HG02852 (cell line): ENCODE data around the gene ZMIZ1.
A peak's percentile ranks its signal among the peaks of the same experiment; 100 is the strongest.

ENCODE experiments used
- ATAC-seq: cut with Tn5 transposase; IDR thresholded peaks from one replicate; pipeline ENCODE4 v1.9.1; 2021; ENCODE audit warnings: mild to moderate bottlenecking, moderate library complexity; ENCODE audit not compliant: unreplicated experiment

Gene ZMIZ1

GRCh38 chr10:79148452-79149344 lies 79.9 kb downstream of the ZMIZ1 start:
- ATAC-seq, result no peak

- no peak for ATAC-seq
Observed at GRCh38 chr10:79149345-79149661, 80.5 kb downstream of the ZMIZ1 start.

GRCh38 chr10:79149662-79150443 lies 81.1 kb downstream of the ZMIZ1 start:
- peak; percentile 55 for ATAC-seq

DNA sequence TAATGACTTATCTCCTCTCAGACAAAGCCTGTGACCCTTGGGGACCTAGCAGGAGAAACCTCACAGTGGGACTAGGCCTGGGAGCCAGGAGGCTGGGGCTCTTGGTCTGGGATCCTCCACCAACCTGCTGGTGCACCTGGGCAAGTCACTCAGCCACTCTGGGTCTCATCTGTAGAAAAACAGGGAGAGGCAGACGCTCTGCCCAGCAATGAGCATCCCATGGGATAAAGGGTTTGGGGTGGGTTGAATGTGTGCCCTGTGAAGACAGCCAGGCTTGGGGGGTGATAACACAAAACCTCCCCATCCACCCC lies 81.6 kb downstream of the ZMIZ1 start:
- ATAC-seq, result no peak

DNA sequence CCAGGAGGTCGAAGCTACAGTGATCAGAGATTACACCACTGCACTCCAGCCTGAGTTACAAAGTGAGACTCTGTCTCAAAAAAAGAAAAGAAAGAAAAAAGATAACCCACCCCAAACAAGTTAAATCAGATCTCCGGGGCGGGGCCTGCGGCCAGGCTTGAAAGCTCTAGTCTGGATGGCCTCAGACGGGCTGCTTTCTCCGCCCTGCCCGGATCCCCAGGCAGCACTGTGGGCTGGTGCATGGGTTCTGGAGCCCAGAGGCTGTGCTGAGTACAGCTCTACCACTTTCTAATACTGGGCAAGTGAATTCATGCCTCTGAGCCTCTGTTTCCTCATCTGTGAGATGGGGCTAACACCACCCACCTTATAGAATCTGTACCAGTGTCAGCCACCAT lies 83.7 kb downstream of the ZMIZ1 start:
- ATAC-seq, result no peak

DNA sequence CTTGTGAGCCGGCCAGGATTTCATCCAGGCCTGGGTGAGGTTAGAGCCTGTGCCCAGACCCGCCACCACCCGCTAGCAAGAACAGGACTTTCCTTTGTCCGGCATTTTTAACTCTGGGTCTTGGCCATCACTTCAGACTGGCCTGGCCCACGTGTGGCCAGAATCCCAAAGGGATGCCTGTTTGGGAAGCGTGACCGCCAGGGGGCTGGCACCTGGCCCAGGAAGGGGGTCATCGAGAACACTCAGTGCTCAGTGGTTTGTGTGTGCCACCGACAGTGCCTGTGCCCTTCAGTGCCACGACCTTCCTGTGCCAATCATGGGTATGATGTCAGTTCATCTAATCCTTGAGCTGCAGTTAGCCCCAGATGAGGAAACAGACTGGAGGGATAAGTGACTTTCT lies 85.0 kb downstream of the ZMIZ1 start:
- no peak for ATAC-seq

DNA sequence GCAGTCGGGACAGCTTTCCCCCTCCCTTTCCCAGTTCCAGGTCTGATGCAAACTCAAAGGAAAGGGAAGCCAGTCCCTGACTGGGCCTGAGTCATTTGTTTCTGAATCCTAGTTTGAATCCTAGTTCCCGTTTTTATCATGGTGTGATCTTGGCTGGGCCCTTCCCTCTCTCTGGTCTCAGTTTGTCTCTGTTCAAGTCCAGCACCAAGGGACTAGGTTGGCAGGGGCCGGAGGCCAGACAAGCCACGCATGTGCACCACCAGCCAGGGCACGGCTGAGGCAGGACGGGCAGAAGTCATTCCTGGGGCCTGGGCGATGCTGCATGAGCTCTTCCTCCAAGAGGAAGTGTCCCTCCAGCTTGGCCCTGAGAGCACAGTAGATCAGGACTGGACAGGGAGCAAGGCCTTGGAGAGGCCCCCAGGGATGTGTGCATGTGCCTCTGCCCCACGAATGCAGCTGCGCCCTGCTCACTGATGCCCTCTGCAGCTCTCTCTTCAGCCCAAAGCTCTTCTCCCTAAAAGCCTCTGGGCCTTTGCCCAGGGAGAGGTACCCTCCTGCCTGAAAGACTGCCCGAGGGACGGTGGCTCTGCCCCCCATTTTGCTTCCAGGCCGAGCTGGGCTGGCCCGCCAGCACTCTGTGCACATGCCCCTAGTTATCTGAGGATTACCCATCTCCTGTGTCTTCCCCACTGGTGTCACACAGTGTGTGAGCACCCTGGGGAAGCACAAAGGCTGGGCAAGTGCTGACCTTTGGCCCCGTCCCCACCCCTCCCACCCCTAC lies 86.7 kb downstream of the ZMIZ1 start:
- no peak for ATAC-seq

DNA sequence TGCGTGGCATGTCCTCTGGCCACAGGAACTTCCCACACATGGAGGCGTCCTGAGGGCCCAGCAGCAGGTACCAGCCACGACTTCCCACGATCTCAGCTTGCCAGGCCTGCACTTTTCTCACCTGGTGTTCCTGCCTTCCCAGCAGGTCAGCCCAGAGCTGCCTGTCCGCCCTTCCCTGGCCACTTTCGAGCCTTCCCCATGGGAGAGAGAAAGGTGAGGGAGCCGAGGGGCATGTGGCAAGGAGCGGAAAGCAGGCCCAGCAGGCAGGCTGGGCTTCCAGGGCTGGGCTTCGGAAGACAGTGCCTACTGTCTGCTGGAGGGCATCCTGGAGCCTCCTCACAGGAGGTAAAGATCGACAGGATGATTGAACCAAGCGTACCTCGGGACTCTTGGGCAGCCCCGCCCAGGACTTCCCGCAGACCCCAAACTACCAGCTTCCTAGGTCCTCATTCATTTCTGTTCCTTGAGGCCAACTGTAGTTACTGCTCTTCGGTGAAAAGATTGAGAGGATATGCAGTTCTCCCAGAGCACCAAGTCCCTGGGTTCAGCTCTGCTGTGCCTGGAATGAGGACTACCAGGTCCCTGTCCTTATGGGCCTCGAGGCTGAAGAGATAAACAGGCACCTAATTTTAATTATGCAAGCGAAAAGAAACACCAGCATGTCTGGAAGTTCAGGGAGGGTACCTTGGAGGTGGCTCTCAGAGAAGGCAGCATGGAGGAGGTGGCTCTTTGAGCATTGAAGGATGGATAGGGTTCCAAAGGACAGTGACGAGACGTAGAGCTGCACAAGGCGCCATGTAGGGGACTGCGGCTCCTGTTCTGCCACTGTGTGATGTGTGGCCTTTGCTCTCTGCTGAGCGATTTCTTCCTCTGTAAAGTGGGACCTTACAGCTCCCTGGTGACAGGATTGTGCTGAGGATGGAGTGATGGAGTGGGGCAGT lies 87.8 kb downstream of the ZMIZ1 start:
- no peak for ATAC-seq

DNA sequence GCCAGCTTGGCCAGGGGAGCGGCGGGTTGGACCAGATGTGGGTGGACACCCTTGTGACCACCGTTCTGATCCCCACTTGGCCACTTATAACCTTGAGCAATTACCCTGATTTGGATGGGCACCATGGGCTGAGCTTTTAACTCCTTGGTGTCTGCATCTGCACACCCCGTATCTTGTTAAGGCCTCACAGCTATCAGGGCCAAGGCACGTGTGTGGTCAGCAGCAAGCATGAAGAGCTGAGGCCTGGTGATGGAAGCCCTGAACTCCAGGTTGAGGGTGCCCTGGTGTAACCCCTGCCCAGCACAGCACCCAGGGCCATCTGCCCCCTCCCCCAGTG lies 89.2 kb downstream of the ZMIZ1 start:
- no peak for ATAC-seq

DNA sequence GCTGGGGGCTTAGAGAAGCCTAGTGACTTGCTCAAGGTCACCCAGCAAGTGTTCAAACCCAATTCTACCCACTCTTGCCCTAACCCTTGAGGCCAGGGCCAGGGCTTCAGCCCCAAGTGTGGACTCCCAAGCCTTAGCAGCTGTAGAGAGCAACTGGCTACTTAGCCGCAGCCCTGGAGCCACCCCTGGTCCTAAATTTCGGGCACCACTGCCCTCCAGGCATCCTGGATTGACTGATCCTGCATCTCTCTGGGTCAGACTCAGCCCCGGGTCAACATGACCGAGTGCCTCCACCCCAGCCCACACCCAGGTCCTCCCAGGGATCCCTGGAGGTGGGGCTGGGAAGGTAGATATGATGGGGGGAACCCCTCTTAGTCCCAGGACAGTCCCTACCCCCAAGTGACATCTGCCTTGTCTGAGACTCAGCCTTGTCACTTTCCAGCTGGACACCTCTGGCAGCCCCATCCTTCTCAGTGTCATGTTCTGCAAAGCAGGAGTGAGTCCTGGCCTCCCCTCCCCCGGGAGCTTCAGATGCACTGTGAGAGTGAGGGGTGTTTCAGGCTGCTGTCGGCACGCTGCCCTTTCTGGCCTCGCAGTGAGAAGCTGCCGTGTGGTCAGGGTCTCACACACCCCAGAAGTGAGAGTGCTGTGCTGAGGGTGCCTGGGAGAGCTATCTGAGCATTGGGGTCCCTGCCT lies 89.8 kb downstream of the ZMIZ1 start:
- no peak for ATAC-seq

- ATAC-seq, result no peak
Observed at GRCh38 chr10:79159141-79159651, 90.4 kb downstream of the ZMIZ1 start.

DNA sequence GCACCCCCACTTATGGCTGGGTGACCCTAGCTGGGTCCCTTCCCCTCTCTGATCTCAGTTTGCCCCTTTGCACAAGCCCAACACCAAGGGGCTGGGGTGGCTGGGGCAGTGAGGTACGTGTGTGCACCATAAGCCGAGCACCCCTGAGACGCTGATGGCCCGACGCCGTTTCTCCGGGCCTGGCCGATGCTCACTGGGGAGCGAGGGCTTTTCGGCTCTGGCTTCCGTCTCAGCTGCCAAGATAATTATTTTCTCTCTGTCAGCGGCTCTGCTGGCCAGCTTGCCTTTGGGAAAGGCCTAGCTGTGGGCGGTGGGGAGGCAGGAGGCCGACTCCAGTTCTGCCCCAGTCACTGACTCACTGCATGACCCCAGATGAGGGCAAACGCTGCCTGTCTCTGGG lies 91.0 kb downstream of the ZMIZ1 start:
- no peak for ATAC-seq

DNA sequence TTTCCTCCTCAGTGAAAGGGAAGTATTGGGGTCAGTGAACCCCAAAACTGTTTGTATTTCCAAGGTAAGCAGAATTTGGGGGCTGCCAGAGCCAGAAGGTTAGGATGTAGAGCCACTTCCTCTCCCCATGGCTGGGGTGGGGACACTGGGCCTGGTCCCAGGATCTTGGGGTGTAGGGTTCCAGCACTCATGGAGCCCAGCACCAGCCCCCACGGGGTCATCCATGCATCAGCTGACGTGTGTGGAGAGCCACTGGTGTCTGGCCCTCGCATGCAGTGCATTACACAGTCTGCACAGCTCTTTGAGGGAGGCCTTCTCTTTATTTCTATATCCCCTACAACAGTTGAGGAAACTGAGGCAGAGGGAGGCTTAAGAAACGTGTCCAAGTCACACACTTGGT lies 91.4 kb downstream of the ZMIZ1 start:
- ATAC-seq, result no peak

GRCh38 chr10:79161557-79161956 lies 92.8 kb downstream of the ZMIZ1 start:
- no peak for ATAC-seq

DNA sequence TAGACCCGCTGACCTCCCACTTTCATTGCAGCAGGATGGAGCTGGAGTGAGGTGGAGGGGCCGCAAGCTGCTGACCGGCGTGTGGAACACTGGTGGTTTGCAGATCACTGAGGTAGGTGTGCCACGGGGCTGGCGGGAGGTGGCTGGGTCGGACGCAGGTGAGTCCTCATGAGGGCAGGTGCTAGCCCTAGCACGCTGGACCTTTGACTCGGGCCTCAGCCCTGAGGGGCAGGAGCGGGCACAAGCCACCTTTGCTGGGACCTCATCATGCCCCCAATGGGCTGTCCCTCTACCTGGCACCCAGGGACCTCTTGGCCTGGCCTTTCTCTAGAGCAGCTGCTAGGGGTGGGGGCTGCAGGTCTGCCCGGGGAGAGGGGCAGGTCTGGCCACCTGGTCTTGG lies 93.3 kb downstream of the ZMIZ1 start:
- ATAC-seq, result no peak

DNA sequence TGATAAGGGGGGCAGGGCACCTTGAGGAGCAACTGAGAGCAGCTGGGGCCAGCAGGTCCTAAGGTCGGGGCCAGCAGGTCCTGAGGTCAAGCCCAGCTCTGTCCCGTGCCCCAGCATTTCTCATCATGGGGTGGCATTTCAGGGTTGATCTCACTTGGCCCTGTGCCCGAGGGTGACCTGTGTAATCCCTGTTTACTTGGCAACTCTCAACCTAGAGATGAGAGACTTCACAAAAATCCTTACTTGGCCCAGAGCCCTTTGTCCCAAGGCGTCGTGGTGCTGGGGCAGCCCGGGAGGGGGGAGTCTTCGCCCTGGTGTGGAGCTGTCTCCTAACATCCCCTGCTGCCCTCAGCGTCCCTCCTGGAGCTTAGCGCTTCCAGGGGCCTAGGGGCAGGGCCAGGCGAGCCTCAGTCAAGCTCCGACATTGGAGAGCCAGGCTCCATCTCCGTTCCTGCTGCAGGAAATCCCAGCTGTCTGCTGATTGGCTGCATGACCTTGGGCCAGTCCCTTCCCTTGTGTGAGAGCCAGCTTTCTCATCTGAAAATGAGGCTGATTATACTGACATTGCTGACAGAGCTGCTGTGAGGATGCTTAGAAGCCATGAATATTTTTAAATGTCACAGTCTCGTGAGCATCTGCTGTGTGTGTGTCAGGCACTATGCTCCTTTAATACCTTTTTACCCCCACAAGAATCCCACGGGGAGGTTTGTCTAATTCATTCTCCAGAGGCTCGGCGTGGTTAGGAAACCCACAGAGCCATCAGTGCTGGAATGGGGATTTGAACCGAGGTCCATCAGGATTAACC lies 94.3 kb downstream of the ZMIZ1 start:
- no peak for ATAC-seq

- no peak for ATAC-seq
Observed at GRCh38 chr10:79163666-79163975, 94.9 kb downstream of the ZMIZ1 start.

DNA sequence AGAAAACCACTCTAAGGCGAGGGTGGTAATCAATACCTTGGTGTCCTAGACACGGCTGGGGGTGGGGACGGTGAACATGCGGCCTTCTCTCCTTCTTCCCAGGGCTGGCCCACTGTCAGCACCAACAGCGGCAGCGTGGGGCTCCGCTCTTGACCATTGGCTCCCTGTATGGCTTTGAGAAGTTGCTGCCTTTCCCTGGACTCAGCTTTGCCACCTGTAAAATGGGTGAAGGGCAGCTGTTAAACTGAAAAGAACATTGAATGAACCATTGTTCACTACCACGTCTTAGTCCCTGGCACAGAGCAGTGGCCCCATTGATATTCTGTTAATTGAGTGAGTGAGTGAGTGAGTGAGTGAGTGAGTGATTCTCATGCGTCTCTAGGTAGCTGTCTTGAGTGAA lies 95.3 kb downstream of the ZMIZ1 start:
- ATAC-seq, result no peak

DNA sequence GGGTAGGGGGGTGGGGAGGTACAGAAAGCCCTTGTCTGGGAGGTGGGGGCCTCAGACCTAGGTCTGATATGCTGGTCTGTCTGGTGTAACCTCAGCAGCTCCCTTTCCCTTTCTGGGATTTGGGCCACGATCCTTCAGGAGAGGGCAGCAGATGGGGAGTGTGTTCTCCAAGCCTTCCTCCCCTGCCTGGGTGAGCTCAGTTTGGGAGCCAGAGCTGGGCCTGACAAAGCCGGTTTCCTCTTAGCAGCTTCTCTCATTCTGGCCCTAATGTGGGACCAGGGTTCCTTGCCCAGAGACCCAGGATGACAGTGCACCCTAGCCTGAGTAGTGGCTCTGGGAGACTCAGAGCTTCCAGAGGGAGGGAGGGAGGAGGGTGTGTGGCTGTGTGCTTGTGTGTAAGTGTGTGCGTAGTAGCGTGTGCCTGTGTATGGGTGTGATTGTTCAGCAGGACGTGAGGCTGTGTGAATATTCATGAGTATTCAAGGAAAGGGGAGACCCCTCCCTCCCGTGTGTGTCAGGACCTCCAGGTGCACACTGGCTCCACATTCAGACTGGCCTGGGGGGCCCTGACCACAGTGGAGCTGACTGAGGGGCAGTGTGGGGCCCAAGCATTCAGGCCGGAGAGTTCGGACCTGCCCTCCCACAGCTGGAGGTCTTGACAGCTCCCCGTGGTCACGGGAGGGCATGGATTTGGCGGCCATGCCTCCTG lies 96.5 kb downstream of the ZMIZ1 start:
- no peak for ATAC-seq
